GM06990 (cell line): ENCODE results near the gene MDM2.

Experiments
- DNase-seq: peaks from one replicate; pipeline ENCODE4 v3.0.0-alpha.2; 2011; ENCODE audit not compliant: insufficient read length; ENCODE audit errors: extremely low read depth
- H3K27me3 ChIP-seq: replicated peaks from 2 replicates; pipeline ENCODE4 v1.6.0; 2011; ENCODE audit warnings: low read length; ENCODE audit not compliant: control insufficient read depth, insufficient read depth
- H3K36me3 ChIP-seq: 2 replicates; pipeline ENCODE4 v1.5.1; 2011; ENCODE audit warnings: low read length; ENCODE audit not compliant: control insufficient read depth, insufficient read depth
- H3K4me3 ChIP-seq: replicated peaks from 2 replicates; pipeline ENCODE4 v1.5.1; 2011; ENCODE audit warnings: low read depth, mild to moderate bottlenecking, control low read depth, low read length
- TF ChIP-seq, protein P1 (sequence below): IDR thresholded peaks from 2 replicates; pipeline ENCODE4 v1.5.1; 2011; ENCODE audit warnings: low read length, control low read depth, mild to moderate bottlenecking, inconsistent platforms; ENCODE audit not compliant: insufficient read depth, poor library complexity, severe bottlenecking

The MDM2 gene

DNA sequence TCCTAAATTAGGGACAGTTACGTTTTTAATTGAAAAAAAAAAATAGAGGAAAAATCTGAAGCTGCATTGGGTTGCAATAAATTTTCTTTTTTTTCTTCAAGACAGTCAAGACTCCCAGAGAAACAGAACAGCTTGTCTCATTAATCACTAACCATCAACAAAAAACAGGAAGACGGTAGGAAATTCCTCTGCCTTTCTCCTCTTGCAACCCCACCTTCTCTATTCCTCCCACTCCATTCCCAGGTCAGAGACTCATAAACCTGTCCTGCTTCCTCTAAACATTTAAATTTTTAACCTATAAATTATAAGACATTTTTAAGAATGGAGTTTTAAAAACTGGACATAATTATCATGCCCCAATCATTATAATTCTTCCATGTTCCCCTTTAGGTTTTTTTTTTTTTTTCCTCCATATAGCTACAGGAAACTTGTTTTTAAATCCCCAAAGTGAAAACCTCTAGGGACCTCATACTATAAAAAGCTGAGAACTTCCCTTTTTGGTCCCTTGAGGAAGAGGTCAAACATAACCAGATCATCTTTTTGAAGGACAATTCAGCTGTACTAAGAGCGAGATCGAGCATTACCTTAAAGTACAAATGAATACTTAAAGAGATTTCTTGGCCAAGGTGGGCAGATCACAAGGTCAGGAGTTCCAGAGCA, 89.0 kb downstream of the MDM2 start:
- no peak overlapping the region for H3K4me3 ChIP-seq
- TF ChIP-seq, protein P1, sequence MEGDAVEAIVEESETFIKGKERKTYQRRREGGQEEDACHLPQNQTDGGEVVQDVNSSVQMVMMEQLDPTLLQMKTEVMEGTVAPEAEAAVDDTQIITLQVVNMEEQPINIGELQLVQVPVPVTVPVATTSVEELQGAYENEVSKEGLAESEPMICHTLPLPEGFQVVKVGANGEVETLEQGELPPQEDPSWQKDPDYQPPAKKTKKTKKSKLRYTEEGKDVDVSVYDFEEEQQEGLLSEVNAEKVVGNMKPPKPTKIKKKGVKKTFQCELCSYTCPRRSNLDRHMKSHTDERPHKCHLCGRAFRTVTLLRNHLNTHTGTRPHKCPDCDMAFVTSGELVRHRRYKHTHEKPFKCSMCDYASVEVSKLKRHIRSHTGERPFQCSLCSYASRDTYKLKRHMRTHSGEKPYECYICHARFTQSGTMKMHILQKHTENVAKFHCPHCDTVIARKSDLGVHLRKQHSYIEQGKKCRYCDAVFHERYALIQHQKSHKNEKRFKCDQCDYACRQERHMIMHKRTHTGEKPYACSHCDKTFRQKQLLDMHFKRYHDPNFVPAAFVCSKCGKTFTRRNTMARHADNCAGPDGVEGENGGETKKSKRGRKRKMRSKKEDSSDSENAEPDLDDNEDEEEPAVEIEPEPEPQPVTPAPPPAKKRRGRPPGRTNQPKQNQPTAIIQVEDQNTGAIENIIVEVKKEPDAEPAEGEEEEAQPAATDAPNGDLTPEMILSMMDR = no peak
- no peak for DNase-seq
- no peaks in the 10 kb centered on the region for H3K27me3 ChIP-seq
- H3K36me3 ChIP-seq = no peaks in the 10 kb centered on the region

DNA sequence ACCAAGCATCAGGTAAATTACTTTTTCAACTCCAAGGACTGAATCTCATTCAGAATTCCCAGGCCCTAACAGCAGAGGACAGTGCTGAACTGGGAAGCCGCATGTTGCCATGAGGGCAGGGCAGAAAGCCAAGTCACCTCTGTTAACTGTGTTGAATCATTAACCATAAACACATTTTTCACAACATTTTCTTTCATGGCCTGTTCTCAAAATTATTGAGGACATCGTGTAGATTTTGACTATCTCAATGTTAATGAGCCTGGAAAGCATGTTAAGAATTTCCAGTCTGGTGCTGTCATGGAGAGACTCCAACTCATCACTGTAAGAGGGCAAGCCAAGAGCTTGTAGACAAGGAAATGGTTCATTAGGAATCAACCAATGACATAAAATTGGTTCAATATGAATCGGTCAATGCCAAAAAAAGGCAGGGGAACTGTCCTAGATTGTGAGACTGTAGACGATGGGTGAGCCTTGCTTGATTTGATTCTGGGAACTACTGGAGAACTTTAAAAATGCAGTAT, 91.3 kb downstream of the MDM2 start:
- H3K4me3 ChIP-seq = no peak overlapping the region
- no peak for DNase-seq
- no peaks in the 10 kb centered on the region for H3K36me3 ChIP-seq
- TF ChIP-seq, protein P1 = no peak
- no peaks in the 10 kb centered on the region; the same call in 1 of the 2 replicates for H3K27me3 ChIP-seq

DNA sequence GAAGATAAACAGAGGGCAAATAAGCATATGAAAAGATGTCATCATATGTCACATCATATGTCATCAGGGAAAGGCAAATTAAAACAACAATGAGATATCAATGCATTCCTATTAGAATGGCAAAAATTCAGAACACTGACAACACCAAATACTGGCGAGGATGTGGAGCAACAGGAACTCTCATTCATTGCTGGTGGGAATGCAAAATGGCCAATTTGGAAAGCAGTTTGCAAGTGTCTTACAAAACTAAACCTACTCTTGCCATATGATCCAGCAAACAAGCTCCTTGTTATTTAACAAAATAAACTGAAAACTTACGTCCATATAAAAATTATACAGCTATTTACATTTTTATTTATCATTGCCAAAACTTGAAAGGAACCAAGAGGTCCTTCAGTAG, 92.3 kb downstream of the MDM2 start:
- no peaks in the 10 kb centered on the region; the same call in 1 of the 2 replicates for H3K27me3 ChIP-seq
- H3K4me3 ChIP-seq = no peak overlapping the region
- TF ChIP-seq, protein P1 = no peak
- DNase-seq = no peak
- H3K36me3 ChIP-seq = no peaks in the 10 kb centered on the region
